Testis (tissue), 3 donors: ENCODE measurements around the gene SLC26A11. TPM values are rescaled to one million over a fixed set of nuclear protein-coding genes. Genes with fewer than 3 reads are reported as not detected.
"Not testable (repeated sequence)": the region's sequence is repeated elsewhere in the genome, so short reads cannot be mapped to it uniquely, and the experiment has no call there.

Experiments used
- DNase-seq: peaks from one replicate; pipeline ENCODE4 v3.0.0-alpha.2; 2019
- H3K27ac ChIP-seq, 2 donors: fragments of 200-600 bp; sonication (generic); one replicate each; pipeline ENCODE4 v1.5.1; 2019
- H3K27me3 ChIP-seq: fragments of 200-600 bp; sonication (generic); one replicate; pipeline ENCODE4 v1.5.1; 2019
- H3K36me3 ChIP-seq: fragments of 200-600 bp; sonication (generic); one replicate; pipeline ENCODE4 v1.5.1; 2017; ENCODE audit warnings: low read depth; ENCODE audit errors: missing control alignments
- H3K4me1 ChIP-seq: fragments of 200-600 bp; sonication (generic); one replicate; pipeline ENCODE4 v1.5.1; 2019
- H3K4me3 ChIP-seq, 2 donors: fragments of 200-600 bp; sonication (generic); one replicate each; pipeline ENCODE4 v1.5.1; 2017 to 2019
- H3K9me3 ChIP-seq: fragments of 200-600 bp; sonication (generic); one replicate; pipeline ENCODE4 v1.5.1; 2017
- CTCF ChIP-seq, 3 experiments: fragments of 450-650 bp in 2 of 3; fragments of 200-600 bp in 1 of 3; sonication (generic) in 1 of 3; IDR thresholded peaks; one replicate each; pipeline ENCODE4 v1.5.1; 2016 to 2019; ENCODE audit warnings: antibody characterized with exemption in 3 of 3, mild to moderate bottlenecking in 2 of 3, moderate library complexity in 1 of 3
- POLR2A ChIP-seq: fragments of 450-650 bp; IDR thresholded peaks from one replicate; pipeline ENCODE4 v1.6.1; 2017; ENCODE audit warnings: antibody characterized with exemption, mild to moderate bottlenecking, moderate library complexity
- WGBS, 2 donors: methylation state at CpG; one replicate each; pipeline ENCODE4 v1.1.5; 2018; 5-methylcytosine and 5-hydroxymethylcytosine counted together
- intact Hi-C: fragments of 100-400 bp; cut with DNase I; formaldehyde crosslinking; loops from one replicate; pipeline ENCODE4 v1.15.1; 2023; ENCODE audit warnings: low total_unique reads
- polyA plus RNA-seq: library from polyadenylated mRNA; stranded (reverse); fragments of 350-450 nt; fragmentation: Illumina TruSeq; extraction: RNeasy Lipid Tissue Mini Kit (QIAGEN cat#74804); gene quantifications from one replicate; pipeline ENCODE4 v1.2.3, GENCODE V29; 2014; ENCODE audit warnings: low read depth, low replicate concordance; ENCODE audit not compliant: insufficient read depth
- total RNA-seq, 2 donors: library from RNA; depleted of rRNA; stranded (reverse); fragments of >200 nt; gene quantifications; one replicate each; pipeline ENCODE4 v1.2.3, GENCODE V29; 2016

SLC26A11 gene
- total and polyA plus RNA-seq, 3 donors from 2014 or later = 8.4 to 19.0 (median 16.9) TPM

- Histone ChIP-seq H3K4me3 (no peak overlapping the region), H3K9me3 (no peaks in the 10 kb centered on the region), H3K27me3 (no peaks in the 10 kb centered on the region), H3K4me1 (no peaks in the 10 kb centered on the region), H3K36me3 (no peaks in the 10 kb centered on the region), H3K27ac (no peak overlapping the region)
- DNase-seq = no peak
- intact Hi-C loops = no loop called here
- TF ChIP-seq CTCF (IDR thresholded peaks at IDR 0.05) = no peak
- no peak for TF ChIP-seq POLR2A
- 85 to 89% methylated on average over 20 to 21 of the region's 21 CpGs for WGBS, 2 donors
Measured at GRCh38 chr17:80253631-80254395, 33.6 kb downstream of the SLC26A11 start.

GRCh38 chr17:80254396-80255251, 34.4 kb downstream of the SLC26A11 start:
- no peak for DNase-seq
- intact Hi-C loops = no loop called here
- Histone ChIP-seq H3K36me3 (no peaks in the 10 kb centered on the region), H3K4me3 (no peak overlapping the region), H3K27ac (peak overlapping the region in 1 of 2 donors; percentile 48), H3K9me3 (no peaks in the 10 kb centered on the region), H3K27me3 (no peaks in the 10 kb centered on the region), H3K4me1 (peaks cover 2% of the 10 kb centered on the region)
- TF ChIP-seq CTCF (IDR thresholded peaks at IDR 0.05) = no peak
- no peak for TF ChIP-seq POLR2A
- WGBS, 2 donors = 74 to 75% methylated on average over 13 of the region's 13 CpGs

GRCh38 chr17:80256034-80256350, 35.8 kb downstream of the SLC26A11 start:
- no peak for TF ChIP-seq POLR2A
- no peak for TF ChIP-seq CTCF (IDR thresholded peaks at IDR 0.05)
- Histone ChIP-seq H3K27me3 (no peaks in the 10 kb centered on the region), H3K4me1 (peaks cover 5% of the 10 kb centered on the region), H3K36me3 (no peaks in the 10 kb centered on the region), H3K4me3 (no peak overlapping the region), H3K9me3 (no peaks in the 10 kb centered on the region), H3K27ac (no peak overlapping the region)
- intact Hi-C loops = no loop called here
- 91 to 97% methylated on average over 5 of the region's 5 CpGs for WGBS, 2 donors
- no peak for DNase-seq

GRCh38 chr17:80257716-80258213, 37.5 kb downstream of the SLC26A11 start:
- Histone ChIP-seq H3K36me3 (no peaks in the 10 kb centered on the region), H3K4me3 (no peak overlapping the region), H3K4me1 (peaks cover 18% of the 10 kb centered on the region), H3K27me3 (no peaks in the 10 kb centered on the region), H3K9me3 (no peaks in the 10 kb centered on the region), H3K27ac (no peak overlapping the region)
- no peak for DNase-seq
- TF ChIP-seq POLR2A (no peak), CTCF (IDR thresholded peaks at IDR 0.05) (no peak)
- WGBS, 2 donors = 79 to 83% methylated on average over 14 of the region's 14 CpGs
- intact Hi-C loops = no loop called here

- H3K4me1 ChIP-seq = peaks cover 23% of the 10 kb centered on the region
- H3K9me3 ChIP-seq, H3K4me3 ChIP-seq, H3K27ac ChIP-seq, H3K27me3 ChIP-seq, H3K36me3 ChIP-seq, DNase-seq, intact Hi-C loops: not testable (repeated sequence)
- WGBS, 2 donors = 73 to 87% methylated on average over 2 of the region's 2 CpGs
Measured at GRCh38 chr17:80258296-80258695, 38.1 kb downstream of the SLC26A11 start.
